ENCODE data around the gene IFI27. TPM values are rescaled to one million over a fixed set of nuclear protein-coding genes. Genes with fewer than 3 reads are reported as not detected.
A peak's percentile ranks its signal among the peaks of the same experiment; 100 is the strongest.
"Not testable (repeated sequence)": the region's sequence is repeated elsewhere in the genome, so short reads cannot be mapped to it uniquely, and the experiment has no call there.

Gene IFI27
- total and polyA plus RNA-seq, 3 donors from 2014 or later, result 312 to 531 (median 388) TPM

DNA sequence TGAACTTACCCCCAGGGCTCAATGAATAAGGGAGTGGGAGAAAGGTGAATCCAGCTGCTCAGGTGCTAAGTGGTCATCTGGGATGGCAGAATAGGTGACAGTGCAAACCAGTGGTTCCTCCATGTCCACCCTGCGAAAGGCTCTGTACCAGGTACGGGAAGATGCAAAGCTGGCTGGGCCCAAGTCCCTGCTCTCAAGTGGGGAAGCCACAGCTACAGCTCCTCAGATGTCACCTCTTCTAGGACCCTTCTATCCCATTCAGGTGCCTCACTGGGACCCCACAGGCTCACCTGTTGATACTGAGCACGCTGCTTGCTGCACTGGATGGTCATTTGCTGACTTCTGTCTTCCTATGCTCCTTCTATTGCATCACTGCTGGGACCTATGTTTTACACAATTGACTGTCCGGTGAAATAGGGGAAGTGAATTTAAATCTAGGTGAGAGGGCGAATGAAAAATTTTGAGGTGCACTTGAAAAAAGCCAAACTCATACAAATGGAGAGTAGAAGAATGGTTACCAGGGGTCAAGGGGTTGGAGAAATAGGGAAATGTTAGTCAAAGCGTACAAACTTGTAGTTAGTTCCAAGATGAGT lies 43.3 kb downstream of the IFI27 start:
- DNase-seq, result no peak

DNA sequence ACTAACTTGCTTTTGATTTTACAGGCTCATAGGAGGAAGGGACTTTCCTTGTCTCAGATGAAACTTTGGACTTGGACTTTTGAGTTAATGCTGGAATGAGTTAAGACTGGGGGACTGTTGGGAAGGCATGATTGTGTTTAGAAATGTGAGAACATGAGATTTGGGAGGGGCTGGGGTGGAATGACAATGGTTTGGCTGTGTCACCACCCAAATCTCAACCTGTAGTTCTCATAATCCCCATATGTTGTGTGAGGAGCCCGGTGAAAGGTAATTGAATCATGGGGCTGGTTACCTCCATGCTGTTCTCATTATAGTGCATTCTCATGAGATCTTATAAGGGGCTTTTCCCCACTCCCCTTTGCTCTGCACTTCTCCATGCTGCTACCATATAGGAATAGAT lies 45.6 kb downstream of the IFI27 start:
- H3K4me1 ChIP-seq; H3K36me3 ChIP-seq (ENCODE audit: low read depth, missing control alignments); H3K9me3 ChIP-seq; H3K27me3 ChIP-seq; intact Hi-C loops (cut with DNase I; ENCODE audit: low total_unique reads); H3K27ac ChIP-seq; H3K4me3 ChIP-seq; DNase-seq: not testable (repeated sequence)
- 97 to 100% methylated on average over 1 of the region's 1 CpG for WGBS, 2 donors

More for the DNA sequence above, 43.3 kb downstream of the IFI27 start:
- 90 to 96% methylated on average over 6 of the region's 6 CpGs for WGBS, 2 donors
- no peak for TF ChIP-seq POLR2A (IDR thresholded peaks at IDR 0.05)
- TF ChIP-seq, protein P1, sequence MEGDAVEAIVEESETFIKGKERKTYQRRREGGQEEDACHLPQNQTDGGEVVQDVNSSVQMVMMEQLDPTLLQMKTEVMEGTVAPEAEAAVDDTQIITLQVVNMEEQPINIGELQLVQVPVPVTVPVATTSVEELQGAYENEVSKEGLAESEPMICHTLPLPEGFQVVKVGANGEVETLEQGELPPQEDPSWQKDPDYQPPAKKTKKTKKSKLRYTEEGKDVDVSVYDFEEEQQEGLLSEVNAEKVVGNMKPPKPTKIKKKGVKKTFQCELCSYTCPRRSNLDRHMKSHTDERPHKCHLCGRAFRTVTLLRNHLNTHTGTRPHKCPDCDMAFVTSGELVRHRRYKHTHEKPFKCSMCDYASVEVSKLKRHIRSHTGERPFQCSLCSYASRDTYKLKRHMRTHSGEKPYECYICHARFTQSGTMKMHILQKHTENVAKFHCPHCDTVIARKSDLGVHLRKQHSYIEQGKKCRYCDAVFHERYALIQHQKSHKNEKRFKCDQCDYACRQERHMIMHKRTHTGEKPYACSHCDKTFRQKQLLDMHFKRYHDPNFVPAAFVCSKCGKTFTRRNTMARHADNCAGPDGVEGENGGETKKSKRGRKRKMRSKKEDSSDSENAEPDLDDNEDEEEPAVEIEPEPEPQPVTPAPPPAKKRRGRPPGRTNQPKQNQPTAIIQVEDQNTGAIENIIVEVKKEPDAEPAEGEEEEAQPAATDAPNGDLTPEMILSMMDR (IDR thresholded peaks at IDR 0.05), result no peak
- H3K4me1 ChIP-seq, result no peaks in the 10 kb centered on the region
- no peak overlapping the region for H3K4me3 ChIP-seq
- no peaks in the 10 kb centered on the region for H3K27me3 ChIP-seq
- H3K9me3 ChIP-seq, result no peaks in the 10 kb centered on the region
- H3K27ac ChIP-seq, result no peak overlapping the region
- intact Hi-C loops (cut with DNase I; ENCODE audit: low total_unique reads), result no loop called here
- no peaks in the 10 kb centered on the region for H3K36me3 ChIP-seq (ENCODE audit: low read depth, missing control alignments)

DNA sequence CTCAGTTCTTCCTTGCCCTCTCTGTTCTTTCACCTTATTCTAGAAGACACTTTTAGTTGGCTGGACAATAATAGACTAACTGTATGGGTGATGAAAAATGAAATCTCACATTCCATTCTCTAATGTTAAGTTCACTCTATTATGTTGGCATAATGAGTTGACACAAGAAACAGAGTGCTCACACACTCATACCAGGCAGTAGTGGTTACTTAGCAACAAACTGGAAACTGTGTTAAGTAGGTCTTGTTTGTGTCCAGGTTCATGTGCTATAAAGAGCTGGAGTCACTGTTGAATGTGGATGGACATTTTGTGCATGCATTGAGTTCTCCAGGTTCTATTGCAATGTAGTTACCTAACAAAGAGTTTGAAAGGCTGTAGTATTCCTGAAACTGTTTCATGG lies 46.7 kb downstream of the IFI27 start:
- no peak overlapping the region for H3K27ac ChIP-seq
- TF ChIP-seq POLR2A (IDR thresholded peaks at IDR 0.05), result no peak
- TF ChIP-seq, protein P1 (IDR thresholded peaks at IDR 0.05), result no peak

DNA sequence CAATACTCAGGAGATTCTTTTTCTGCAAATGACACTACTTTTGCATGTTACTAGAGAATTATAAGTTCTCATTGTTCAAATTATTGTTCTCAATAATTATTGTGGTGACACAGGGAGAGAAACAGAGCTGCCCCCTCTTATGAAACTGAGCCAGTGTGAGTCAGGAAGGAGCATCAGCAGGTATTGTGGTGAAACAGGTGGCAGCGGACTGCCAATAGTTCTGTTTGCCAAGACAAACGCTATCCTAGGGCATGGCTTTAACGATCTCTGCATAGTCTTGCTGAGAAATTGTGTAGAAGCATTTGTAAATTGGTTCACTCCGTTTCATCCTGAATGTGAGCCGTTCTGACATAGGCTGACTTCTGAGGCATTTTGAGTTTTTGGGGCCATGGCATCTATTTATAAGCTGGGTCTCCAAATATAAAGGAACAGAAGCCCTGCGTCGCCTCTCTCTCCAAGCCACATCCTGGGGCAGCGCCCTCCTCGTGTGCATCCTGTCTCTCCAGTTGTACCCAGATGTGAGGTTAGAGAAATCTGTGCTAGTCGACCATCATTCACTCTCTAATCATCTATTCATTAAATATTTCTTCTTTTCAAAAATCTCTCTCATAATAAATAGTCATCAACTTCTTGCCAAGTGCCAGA lies 47.8 kb downstream of the IFI27 start:
- no peak overlapping the region for H3K4me3 ChIP-seq
- H3K27ac ChIP-seq, result no peak overlapping the region
- intact Hi-C loops (cut with DNase I; ENCODE audit: low total_unique reads), result no loop called here
- 76 to 77% methylated on average over 10 of the region's 10 CpGs for WGBS, 2 donors
- DNase-seq, result no peak
- TF ChIP-seq, protein P1 (IDR thresholded peaks at IDR 0.05), result no peak
- no peak for TF ChIP-seq POLR2A (IDR thresholded peaks at IDR 0.05)
- H3K27me3 ChIP-seq, result no peaks in the 10 kb centered on the region
- no peaks in the 10 kb centered on the region for H3K9me3 ChIP-seq
- H3K36me3 ChIP-seq (ENCODE audit: low read depth, missing control alignments), result no peaks in the 10 kb centered on the region
- peaks cover 22% of the 10 kb centered on the region for H3K4me1 ChIP-seq

More for the DNA sequence above, 46.7 kb downstream of the IFI27 start:
- intact Hi-C loops (cut with DNase I; ENCODE audit: low total_unique reads), result no loop called here
- Histone ChIP-seq H3K4me3 (no peak overlapping the region), H3K4me1 (peaks cover 17% of the 10 kb centered on the region), H3K36me3 (ENCODE audit: low read depth, missing control alignments) (no peaks in the 10 kb centered on the region), H3K9me3 (no peaks in the 10 kb centered on the region), H3K27me3 (no peaks in the 10 kb centered on the region)
- DNase-seq, result no peak

DNA sequence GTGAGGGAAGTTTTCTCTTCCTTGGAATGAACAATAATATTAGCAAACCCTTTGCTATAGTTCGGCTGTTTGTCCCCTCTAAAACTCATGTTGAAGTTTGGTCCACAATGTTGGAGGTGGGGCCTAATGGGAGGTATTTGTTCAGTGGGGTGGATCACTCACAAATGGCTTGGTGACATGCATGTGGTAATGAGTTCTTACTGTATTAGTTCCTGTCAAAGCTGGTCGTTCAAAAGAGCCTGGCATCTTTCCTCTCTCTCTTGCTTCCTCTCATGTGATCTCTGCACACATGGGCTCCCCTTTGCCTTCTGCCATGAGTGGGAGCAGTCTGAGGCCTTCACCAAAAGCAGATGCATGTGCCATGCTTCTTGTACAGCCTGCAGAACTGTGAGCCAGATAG lies 50.5 kb downstream of the IFI27 start:
- no peaks in the 10 kb centered on the region for H3K9me3 ChIP-seq
- DNase-seq, result no peak
- TF ChIP-seq, protein P1 (IDR thresholded peaks at IDR 0.05), result no peak
- TF ChIP-seq POLR2A (IDR thresholded peaks at IDR 0.05), result no peak
- no peaks in the 10 kb centered on the region for H3K27me3 ChIP-seq
- peaks cover 27% of the 10 kb centered on the region for H3K4me1 ChIP-seq
- H3K36me3 ChIP-seq (ENCODE audit: low read depth, missing control alignments), result no peaks in the 10 kb centered on the region
- H3K4me3 ChIP-seq, result no peak overlapping the region
- 51 to 52% methylated on average over 2 of the region's 2 CpGs for WGBS, 2 donors
- H3K27ac ChIP-seq, result peak overlapping the region; percentile 5 to 48
- intact Hi-C loops (cut with DNase I; ENCODE audit: low total_unique reads), result no loop called here

Data from testis (tissue), 3 donors.